ENCODE data around the gene PGRMC2.

The PGRMC2 gene

DNA sequence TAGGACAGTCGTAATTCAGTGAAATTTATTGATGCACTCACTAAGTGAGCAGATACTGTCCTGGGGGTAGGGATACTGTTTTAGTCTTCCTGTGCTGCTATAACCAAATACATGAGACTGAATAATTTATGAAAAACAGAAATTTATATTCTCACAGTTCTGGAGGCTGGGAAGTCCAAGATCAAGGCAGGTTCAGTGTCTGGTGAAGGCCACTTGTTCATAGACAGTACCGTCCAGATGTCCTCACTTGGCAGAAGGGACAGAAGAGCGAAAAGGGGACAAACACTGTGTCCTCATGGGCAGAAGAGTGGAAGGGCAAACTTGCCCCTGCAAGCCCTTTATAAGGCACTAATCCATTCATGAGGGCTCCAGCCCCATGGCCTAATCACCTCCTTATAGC lies 45.6 kb downstream of the PGRMC2 start:
- no peaks in the 10 kb centered on the region; the same call in 1 of the 2 replicates for H3K9me3 ChIP-seq (ENCODE audit: control insufficient read depth, insufficient read depth, low read length)
- H3K36me3 ChIP-seq (ENCODE audit: control insufficient read depth, low read length), result no peaks in the 10 kb centered on the region
- no peaks in the 10 kb centered on the region for H3K4me1 ChIP-seq (ENCODE audit: control insufficient read depth, low read length)
- no peaks in the 10 kb centered on the region for H4K20me1 ChIP-seq (ENCODE audit: control insufficient read depth, insufficient read depth, low read depth, low read length)
- H3K27me3 ChIP-seq (ENCODE audit: control insufficient read depth, low read length), result no peaks in the 10 kb centered on the region
- no peaks in the 10 kb centered on the region for H3K79me2 ChIP-seq (ENCODE audit: control insufficient read depth, low read length)
- H3K4me2 ChIP-seq (ENCODE audit: low read length), result no peak overlapping the region
- no peak overlapping the region for H3K4me3 ChIP-seq (ENCODE audit: low read length)
- TF ChIP-seq, protein P1, sequence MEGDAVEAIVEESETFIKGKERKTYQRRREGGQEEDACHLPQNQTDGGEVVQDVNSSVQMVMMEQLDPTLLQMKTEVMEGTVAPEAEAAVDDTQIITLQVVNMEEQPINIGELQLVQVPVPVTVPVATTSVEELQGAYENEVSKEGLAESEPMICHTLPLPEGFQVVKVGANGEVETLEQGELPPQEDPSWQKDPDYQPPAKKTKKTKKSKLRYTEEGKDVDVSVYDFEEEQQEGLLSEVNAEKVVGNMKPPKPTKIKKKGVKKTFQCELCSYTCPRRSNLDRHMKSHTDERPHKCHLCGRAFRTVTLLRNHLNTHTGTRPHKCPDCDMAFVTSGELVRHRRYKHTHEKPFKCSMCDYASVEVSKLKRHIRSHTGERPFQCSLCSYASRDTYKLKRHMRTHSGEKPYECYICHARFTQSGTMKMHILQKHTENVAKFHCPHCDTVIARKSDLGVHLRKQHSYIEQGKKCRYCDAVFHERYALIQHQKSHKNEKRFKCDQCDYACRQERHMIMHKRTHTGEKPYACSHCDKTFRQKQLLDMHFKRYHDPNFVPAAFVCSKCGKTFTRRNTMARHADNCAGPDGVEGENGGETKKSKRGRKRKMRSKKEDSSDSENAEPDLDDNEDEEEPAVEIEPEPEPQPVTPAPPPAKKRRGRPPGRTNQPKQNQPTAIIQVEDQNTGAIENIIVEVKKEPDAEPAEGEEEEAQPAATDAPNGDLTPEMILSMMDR (IDR thresholded peaks at IDR 0.05; ENCODE audit: low read depth, low read length, poor library complexity, severe bottlenecking), result no peak
- TF ChIP-seq EZH2phosphoT487 (IDR thresholded peaks at IDR 0.05; ENCODE audit: borderline replicate concordance, low read length), result no peak
- no peaks in the 10 kb centered on the region for H3K9me2 ChIP-seq (replicated peaks; ENCODE audit: control insufficient read depth, low read length)
- no peaks in the 10 kb centered on the region for H3F3A ChIP-seq (ENCODE audit: control insufficient read depth, insufficient read depth)
- no peak overlapping the region for H3K27ac ChIP-seq (ENCODE audit: low read depth, low read length)

DNA sequence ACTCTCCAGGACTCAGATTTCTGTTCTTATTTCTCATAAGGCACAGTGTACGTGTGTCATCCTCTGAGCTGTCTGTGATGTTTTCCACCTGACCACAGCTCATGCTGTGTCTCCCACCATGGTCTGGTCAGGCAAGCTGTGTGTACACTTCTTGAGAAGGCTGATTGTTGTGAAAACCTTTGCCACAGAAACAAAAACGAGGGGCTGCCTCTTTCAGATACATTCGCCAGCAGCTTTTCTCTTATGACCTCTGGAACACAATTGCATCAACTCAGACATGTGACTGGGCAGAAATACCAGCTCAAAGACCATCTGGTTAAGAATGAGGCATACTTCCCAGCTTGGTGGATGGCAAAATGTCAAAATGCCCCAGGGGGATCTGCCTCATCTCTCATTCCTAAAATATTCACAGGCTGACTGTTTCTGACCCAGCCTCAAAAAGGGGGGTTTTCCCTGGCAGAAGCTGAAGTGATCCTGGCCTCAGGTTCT lies 46.1 kb downstream of the PGRMC2 start:
- H3K9me3 ChIP-seq (ENCODE audit: control insufficient read depth, insufficient read depth, low read length), result no peaks in the 10 kb centered on the region; the same call in 1 of the 2 replicates
- H3F3A ChIP-seq (ENCODE audit: control insufficient read depth, insufficient read depth), result no peaks in the 10 kb centered on the region
- no peaks in the 10 kb centered on the region for H4K20me1 ChIP-seq (ENCODE audit: control insufficient read depth, insufficient read depth, low read depth, low read length)
- H3K27ac ChIP-seq (ENCODE audit: low read depth, low read length), result no peak overlapping the region
- H3K36me3 ChIP-seq (ENCODE audit: control insufficient read depth, low read length), result no peaks in the 10 kb centered on the region
- no peaks in the 10 kb centered on the region for H3K27me3 ChIP-seq (ENCODE audit: control insufficient read depth, low read length)
- H3K79me2 ChIP-seq (ENCODE audit: control insufficient read depth, low read length), result no peaks in the 10 kb centered on the region
- H3K9me2 ChIP-seq (replicated peaks; ENCODE audit: control insufficient read depth, low read length), result no peaks in the 10 kb centered on the region
- no peaks in the 10 kb centered on the region for H3K4me1 ChIP-seq (ENCODE audit: control insufficient read depth, low read length)
- no peak overlapping the region for H3K4me3 ChIP-seq (ENCODE audit: low read length)
- H3K4me2 ChIP-seq (ENCODE audit: low read length), result no peak overlapping the region
- TF ChIP-seq, protein P1 (IDR thresholded peaks at IDR 0.05; ENCODE audit: low read depth, low read length, poor library complexity, severe bottlenecking), result no peak
- TF ChIP-seq EZH2phosphoT487 (IDR thresholded peaks at IDR 0.05; ENCODE audit: borderline replicate concordance, low read length), result no peak

DNA sequence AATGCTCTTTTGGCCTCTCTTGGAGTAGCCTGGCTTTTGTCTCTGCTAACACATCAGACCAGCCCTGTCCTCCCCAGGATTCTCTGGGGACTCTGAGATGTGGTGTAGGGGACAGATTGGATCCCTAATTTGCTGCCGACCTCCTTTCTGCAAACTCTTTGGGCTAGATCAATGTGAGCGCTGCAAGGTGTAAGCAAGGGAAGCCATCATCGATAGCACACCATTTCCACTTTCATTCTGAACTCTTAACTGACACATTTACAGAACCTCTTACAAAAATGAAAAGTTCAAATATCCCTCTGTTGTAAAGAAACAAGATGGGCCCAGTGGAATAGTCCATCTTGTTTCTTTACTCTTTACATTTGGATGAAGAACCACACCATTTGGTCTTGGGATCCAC lies 46.6 kb downstream of the PGRMC2 start:
- no peaks in the 10 kb centered on the region for H3K36me3 ChIP-seq (ENCODE audit: control insufficient read depth, low read length)
- no peaks in the 10 kb centered on the region for H3K79me2 ChIP-seq (ENCODE audit: control insufficient read depth, low read length)
- TF ChIP-seq EZH2phosphoT487 (IDR thresholded peaks at IDR 0.05; ENCODE audit: borderline replicate concordance, low read length), result no peak
- TF ChIP-seq, protein P1 (IDR thresholded peaks at IDR 0.05; ENCODE audit: low read depth, low read length, poor library complexity, severe bottlenecking), result no peak
- no peak overlapping the region for H3K4me3 ChIP-seq (ENCODE audit: low read length)
- no peaks in the 10 kb centered on the region for H3K9me2 ChIP-seq (replicated peaks; ENCODE audit: control insufficient read depth, low read length)
- H3K9me3 ChIP-seq (ENCODE audit: control insufficient read depth, insufficient read depth, low read length), result no peaks in the 10 kb centered on the region; the same call in 1 of the 2 replicates
- H3K27me3 ChIP-seq (ENCODE audit: control insufficient read depth, low read length), result no peaks in the 10 kb centered on the region
- no peaks in the 10 kb centered on the region for H4K20me1 ChIP-seq (ENCODE audit: control insufficient read depth, insufficient read depth, low read depth, low read length)
- no peaks in the 10 kb centered on the region for H3K4me1 ChIP-seq (ENCODE audit: control insufficient read depth, low read length)
- H3K4me2 ChIP-seq (ENCODE audit: low read length), result no peak overlapping the region
- H3K27ac ChIP-seq (ENCODE audit: low read depth, low read length), result no peak overlapping the region
- no peaks in the 10 kb centered on the region for H3F3A ChIP-seq (ENCODE audit: control insufficient read depth, insufficient read depth)
